HEK293 (cell line): ENCODE results near the gene TTLL13.

Source experiments
- CTCF ChIA-PET: fragments of 350-600 bp; formaldehyde crosslinking; extraction: SDS; loops from one replicate; lab custom pipeline; 2021; ENCODE audit warnings: antibody characterized with exemption; lab: Yijun Ruan, JAX
- POLR2A ChIA-PET: fragments of 300-600 bp; formaldehyde crosslinking; extraction: SDS; loops from one replicate; lab custom pipeline; 2020; ENCODE audit warnings: antibody characterized with exemption, inconsistent platforms; lab: Yijun Ruan, JAX
- H3K27ac ChIP-seq: fragments of 200-500 bp; sonication (Bioruptor generic); 2 replicates; pipeline ENCODE4 v1.5.1; 2014; ENCODE audit warnings: low read depth, low read length, control low read depth, inconsistent platforms; ENCODE audit errors: extremely low read depth
- H3K36me3 ChIP-seq, 2 experiments: fragments of 200-500 bp in 1 of 2; sonication (Bioruptor generic) in 1 of 2; 1 replicate in 1 of 2; 2 replicates in 1 of 2; pipeline ENCODE4 v1.5.1; 2014 to 2017; ENCODE audit warnings: inconsistent platforms in 2 of 2, low read length in 2 of 2; ENCODE audit not compliant: control insufficient read depth in 2 of 2, insufficient read depth in 1 of 2
- H3K4me1 ChIP-seq: fragments of 200-500 bp; sonication (Bioruptor generic); 2 replicates; pipeline ENCODE4 v1.5.1; 2014; ENCODE audit warnings: mild to moderate bottlenecking, low read length, inconsistent platforms; ENCODE audit not compliant: control insufficient read depth, insufficient read depth
- H3K4me3 ChIP-seq: 2 replicates; pipeline ENCODE4 v1.5.1; 2011; ENCODE audit warnings: low read depth, mild to moderate bottlenecking, control low read depth, low read length, moderate library complexity
- H3K9me3 ChIP-seq: fragments of 200-500 bp; sonication (Bioruptor generic); 2 replicates; pipeline ENCODE4 v1.5.1; 2014; ENCODE audit warnings: low read depth, low read length, inconsistent platforms; ENCODE audit not compliant: control insufficient read depth, insufficient read depth
- HOXD13 ChIP-seq: sonication (generic); formaldehyde crosslinking; IDR thresholded peaks from 2 replicates; pipeline ENCODE4 v1.8.0; 2022; ENCODE audit warnings: missing genetic modification reagents, borderline replicate concordance
- KLF1 ChIP-seq: fragments of 450-650 bp; formaldehyde crosslinking; IDR thresholded peaks from 2 replicates; pipeline ENCODE4 v1.5.1; 2016; ENCODE audit warnings: missing biosample characterization, missing genetic modification characterization
- ZBTB21 ChIP-seq: fragments of 450-650 bp; formaldehyde crosslinking; IDR thresholded peaks from 2 replicates; pipeline ENCODE4 v1.5.1; 2017; ENCODE audit warnings: missing biosample characterization, missing genetic modification characterization
- ZBTB8A ChIP-seq: fragments of 450-650 bp; formaldehyde crosslinking; IDR thresholded peaks from 2 replicates; pipeline ENCODE4 v1.5.1; 2016; ENCODE audit warnings: missing biosample characterization, missing genetic modification characterization
- ZNF146 ChIP-seq: fragments of 450-650 bp; formaldehyde crosslinking; IDR thresholded peaks from 2 replicates; pipeline ENCODE4 v1.5.1; 2016; ENCODE audit warnings: missing biosample characterization, missing genetic modification characterization
- ZNF169 ChIP-seq: fragments of 450-650 bp; formaldehyde crosslinking; IDR thresholded peaks from 2 replicates; pipeline ENCODE4 v1.5.1; 2016; ENCODE audit warnings: missing biosample characterization, missing genetic modification characterization
- ZNF311 ChIP-seq: fragments of 450-650 bp; formaldehyde crosslinking; IDR thresholded peaks from 2 replicates; pipeline ENCODE4 v1.5.1; 2017; ENCODE audit warnings: missing biosample characterization, missing genetic modification characterization, borderline replicate concordance
- ZNF354C ChIP-seq: fragments of 450-650 bp; formaldehyde crosslinking; IDR thresholded peaks from 2 replicates; pipeline ENCODE4 v1.5.1; 2016; ENCODE audit warnings: missing biosample characterization, missing genetic modification characterization, low read depth, borderline replicate concordance
- ZNF366 ChIP-seq: fragments of 450-650 bp; formaldehyde crosslinking; conservative IDR thresholded peaks from 2 replicates; pipeline ENCODE4 v1.5.1; 2016; ENCODE audit warnings: missing biosample characterization, missing genetic modification characterization
- ZNF423 ChIP-seq: fragments of 450-650 bp; formaldehyde crosslinking; IDR thresholded peaks from 2 replicates; pipeline ENCODE4 v1.5.1; 2016; ENCODE audit warnings: missing biosample characterization, missing genetic modification characterization
- ZNF48 ChIP-seq: fragments of 450-650 bp; formaldehyde crosslinking; IDR thresholded peaks from 2 replicates; pipeline ENCODE4 v1.5.1; 2016; ENCODE audit warnings: missing biosample characterization, missing genetic modification characterization
- ZNF621 ChIP-seq: fragments of 450-650 bp; formaldehyde crosslinking; IDR thresholded peaks from 2 replicates; pipeline ENCODE4 v1.5.1; 2017; ENCODE audit warnings: missing biosample characterization, missing genetic modification characterization
- ZNF701 ChIP-seq: fragments of 450-650 bp; formaldehyde crosslinking; IDR thresholded peaks from 2 replicates; pipeline ENCODE4 v1.5.1; 2016; ENCODE audit warnings: missing biosample characterization, missing genetic modification characterization
- TF ChIP-seq, protein P1 (sequence below): fragments of 450-650 bp; formaldehyde crosslinking; IDR thresholded peaks from 2 replicates; pipeline ENCODE4 v1.5.1; 2016; ENCODE audit warnings: missing biosample characterization, missing genetic modification characterization, borderline replicate concordance
- TF ChIP-seq, protein P2 (sequence below): fragments of 450-650 bp; formaldehyde crosslinking; IDR thresholded peaks from 2 replicates; pipeline ENCODE4 v1.5.1; 2016; ENCODE audit warnings: missing biosample characterization, missing genetic modification characterization
- TF ChIP-seq, protein P3 (sequence below): fragments of 450-650 bp; formaldehyde crosslinking; IDR thresholded peaks from 2 replicates; pipeline ENCODE4 v1.5.1; 2016; ENCODE audit warnings: missing biosample characterization, missing genetic modification characterization, low read depth

Gene TTLL13

GRCh38 chr15:90222547-90222946, 26.8 kb upstream of the TTLL13 start:
- Histone ChIP-seq H3K36me3 (peaks cover 9 to 42% of the 10 kb centered on the region in 2 experiments; a peak in 2 of 3 replicates), H3K4me1 (peaks cover 6% of the 10 kb centered on the region; the same call in 1 of the 2 replicates), H3K27ac (no peak overlapping the region), H3K4me3 (no peak overlapping the region), H3K9me3 (no peaks in the 10 kb centered on the region)
- ChIA-PET CTCF (interaction anchor here (0.7 to 12.1 kb wide), 11 partner anchors 10 to 101 kb away, joined by 3 to 275 read pairs (median 9); partner anchors contain the start of genes CIB1, GDPGP1 and SEMA4B), POLR2A (interaction anchor here (0.8 kb wide), 1 partner anchor 11 kb away, joined by 3 read pairs; the partner anchor contains the start of genes CIB1 and GDPGP1)
- TF ChIP-seq ZNF354C (no peak), ZBTB21 (tag by site-specific recombination) (no peak), ZNF621 (tag by site-specific recombination) (no peak), ZNF423 (no peak), HOXD13 (no peak), ZNF48 (tag by site-specific recombination) (no peak), ZNF169 (no peak), KLF1 (no peak), ZNF146 (tag by site-specific recombination) (no peak), ZNF366 (tag by site-specific recombination) (no peak), ZNF701 (tag by site-specific recombination) (no peak), ZBTB8A (tag by site-specific recombination) (no peak), ZNF311 (tag by site-specific recombination) (no peak)
- TF ChIP-seq, protein P1, sequence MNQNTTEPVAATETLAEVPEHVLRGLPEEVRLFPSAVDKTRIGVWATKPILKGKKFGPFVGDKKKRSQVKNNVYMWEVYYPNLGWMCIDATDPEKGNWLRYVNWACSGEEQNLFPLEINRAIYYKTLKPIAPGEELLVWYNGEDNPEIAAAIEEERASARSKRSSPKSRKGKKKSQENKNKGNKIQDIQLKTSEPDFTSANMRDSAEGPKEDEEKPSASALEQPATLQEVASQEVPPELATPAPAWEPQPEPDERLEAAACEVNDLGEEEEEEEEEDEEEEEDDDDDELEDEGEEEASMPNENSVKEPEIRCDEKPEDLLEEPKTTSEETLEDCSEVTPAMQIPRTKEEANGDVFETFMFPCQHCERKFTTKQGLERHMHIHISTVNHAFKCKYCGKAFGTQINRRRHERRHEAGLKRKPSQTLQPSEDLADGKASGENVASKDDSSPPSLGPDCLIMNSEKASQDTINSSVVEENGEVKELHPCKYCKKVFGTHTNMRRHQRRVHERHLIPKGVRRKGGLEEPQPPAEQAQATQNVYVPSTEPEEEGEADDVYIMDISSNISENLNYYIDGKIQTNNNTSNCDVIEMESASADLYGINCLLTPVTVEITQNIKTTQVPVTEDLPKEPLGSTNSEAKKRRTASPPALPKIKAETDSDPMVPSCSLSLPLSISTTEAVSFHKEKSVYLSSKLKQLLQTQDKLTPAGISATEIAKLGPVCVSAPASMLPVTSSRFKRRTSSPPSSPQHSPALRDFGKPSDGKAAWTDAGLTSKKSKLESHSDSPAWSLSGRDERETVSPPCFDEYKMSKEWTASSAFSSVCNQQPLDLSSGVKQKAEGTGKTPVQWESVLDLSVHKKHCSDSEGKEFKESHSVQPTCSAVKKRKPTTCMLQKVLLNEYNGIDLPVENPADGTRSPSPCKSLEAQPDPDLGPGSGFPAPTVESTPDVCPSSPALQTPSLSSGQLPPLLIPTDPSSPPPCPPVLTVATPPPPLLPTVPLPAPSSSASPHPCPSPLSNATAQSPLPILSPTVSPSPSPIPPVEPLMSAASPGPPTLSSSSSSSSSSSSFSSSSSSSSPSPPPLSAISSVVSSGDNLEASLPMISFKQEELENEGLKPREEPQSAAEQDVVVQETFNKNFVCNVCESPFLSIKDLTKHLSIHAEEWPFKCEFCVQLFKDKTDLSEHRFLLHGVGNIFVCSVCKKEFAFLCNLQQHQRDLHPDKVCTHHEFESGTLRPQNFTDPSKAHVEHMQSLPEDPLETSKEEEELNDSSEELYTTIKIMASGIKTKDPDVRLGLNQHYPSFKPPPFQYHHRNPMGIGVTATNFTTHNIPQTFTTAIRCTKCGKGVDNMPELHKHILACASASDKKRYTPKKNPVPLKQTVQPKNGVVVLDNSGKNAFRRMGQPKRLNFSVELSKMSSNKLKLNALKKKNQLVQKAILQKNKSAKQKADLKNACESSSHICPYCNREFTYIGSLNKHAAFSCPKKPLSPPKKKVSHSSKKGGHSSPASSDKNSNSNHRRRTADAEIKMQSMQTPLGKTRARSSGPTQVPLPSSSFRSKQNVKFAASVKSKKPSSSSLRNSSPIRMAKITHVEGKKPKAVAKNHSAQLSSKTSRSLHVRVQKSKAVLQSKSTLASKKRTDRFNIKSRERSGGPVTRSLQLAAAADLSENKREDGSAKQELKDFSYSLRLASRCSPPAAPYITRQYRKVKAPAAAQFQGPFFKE (tag by site-specific recombination) = no peak
- TF ChIP-seq, protein P2, sequence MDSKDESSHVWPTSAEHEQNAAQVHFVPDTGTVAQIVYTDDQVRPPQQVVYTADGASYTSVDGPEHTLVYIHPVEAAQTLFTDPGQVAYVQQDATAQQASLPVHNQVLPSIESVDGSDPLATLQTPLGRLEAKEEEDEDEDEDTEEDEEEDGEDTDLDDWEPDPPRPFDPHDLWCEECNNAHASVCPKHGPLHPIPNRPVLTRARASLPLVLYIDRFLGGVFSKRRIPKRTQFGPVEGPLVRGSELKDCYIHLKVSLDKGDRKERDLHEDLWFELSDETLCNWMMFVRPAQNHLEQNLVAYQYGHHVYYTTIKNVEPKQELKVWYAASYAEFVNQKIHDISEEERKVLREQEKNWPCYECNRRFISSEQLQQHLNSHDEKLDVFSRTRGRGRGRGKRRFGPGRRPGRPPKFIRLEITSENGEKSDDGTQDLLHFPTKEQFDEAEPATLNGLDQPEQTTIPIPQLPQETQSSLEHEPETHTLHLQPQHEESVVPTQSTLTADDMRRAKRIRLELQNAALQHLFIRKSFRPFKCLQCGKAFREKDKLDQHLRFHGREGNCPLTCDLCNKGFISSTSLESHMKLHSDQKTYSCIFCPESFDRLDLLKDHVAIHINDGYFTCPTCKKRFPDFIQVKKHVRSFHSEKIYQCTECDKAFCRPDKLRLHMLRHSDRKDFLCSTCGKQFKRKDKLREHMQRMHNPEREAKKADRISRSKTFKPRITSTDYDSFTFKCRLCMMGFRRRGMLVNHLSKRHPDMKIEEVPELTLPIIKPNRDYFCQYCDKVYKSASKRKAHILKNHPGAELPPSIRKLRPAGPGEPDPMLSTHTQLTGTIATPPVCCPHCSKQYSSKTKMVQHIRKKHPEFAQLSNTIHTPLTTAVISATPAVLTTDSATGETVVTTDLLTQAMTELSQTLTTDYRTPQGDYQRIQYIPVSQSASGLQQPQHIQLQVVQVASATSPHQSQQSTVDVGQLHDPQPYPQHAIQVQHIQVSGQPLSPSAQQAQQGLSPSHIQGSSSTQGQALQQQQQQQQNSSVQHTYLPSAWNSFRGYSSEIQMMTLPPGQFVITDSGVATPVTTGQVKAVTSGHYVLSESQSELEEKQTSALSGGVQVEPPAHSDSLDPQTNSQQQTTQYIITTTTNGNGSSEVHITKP (tag by site-specific recombination) = no peak
- TF ChIP-seq, protein P3, sequence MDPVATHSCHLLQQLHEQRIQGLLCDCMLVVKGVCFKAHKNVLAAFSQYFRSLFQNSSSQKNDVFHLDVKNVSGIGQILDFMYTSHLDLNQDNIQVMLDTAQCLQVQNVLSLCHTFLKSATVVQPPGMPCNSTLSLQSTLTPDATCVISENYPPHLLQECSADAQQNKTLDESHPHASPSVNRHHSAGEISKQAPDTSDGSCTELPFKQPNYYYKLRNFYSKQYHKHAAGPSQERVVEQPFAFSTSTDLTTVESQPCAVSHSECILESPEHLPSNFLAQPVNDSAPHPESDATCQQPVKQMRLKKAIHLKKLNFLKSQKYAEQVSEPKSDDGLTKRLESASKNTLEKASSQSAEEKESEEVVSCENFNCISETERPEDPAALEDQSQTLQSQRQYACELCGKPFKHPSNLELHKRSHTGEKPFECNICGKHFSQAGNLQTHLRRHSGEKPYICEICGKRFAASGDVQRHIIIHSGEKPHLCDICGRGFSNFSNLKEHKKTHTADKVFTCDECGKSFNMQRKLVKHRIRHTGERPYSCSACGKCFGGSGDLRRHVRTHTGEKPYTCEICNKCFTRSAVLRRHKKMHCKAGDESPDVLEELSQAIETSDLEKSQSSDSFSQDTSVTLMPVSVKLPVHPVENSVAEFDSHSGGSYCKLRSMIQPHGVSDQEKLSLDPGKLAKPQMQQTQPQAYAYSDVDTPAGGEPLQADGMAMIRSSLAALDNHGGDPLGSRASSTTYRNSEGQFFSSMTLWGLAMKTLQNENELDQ (tag by site-specific recombination) = no peak
